Measurements from ENCODE around the gene EMX1.

EMX1 gene

DNA sequence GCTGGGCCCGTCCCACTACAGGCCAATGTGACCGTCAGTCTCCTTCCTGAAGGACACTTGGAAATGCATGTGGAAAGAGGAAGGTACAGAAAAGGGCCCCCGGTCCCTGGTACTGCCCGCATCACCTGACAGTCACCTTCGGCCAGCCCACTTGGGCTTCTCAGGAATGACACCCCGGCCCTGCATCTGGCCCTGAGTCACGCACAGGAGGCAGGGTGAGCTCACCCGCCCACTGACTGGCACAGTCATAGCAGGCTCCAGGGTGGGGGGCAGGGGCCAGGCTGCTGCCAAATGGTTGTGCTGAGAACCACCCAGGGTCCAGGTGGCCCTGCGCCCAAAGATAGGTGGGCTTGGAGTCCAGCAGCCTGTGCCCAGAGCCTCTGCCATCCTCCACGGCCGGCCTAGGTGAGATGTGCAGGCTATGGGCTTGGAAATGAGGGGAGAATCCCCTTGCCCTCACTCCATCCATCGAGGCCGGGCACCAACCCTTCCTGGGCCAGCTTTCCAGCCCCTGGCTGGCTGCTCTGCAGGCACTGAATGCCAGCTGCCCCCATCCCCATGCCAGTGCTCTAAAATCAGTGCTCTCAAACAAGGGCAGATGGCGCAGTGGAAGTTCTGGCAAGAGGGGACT is 14.1 kb downstream of the EMX1 start:
- no peaks in the 10 kb centered on the region for H3K36me3 ChIP-seq (replicated peaks)
- DNase-seq, result no peak
- no peak overlapping the region for H3K27ac ChIP-seq
- in situ Hi-C loops (cut with HindIII; ENCODE audit: low pct_ligation_motif_present, low sequenced_read_pairs), result no loop called here
- H3K4me3 ChIP-seq (ENCODE audit: low read depth, low read length), result no peak overlapping the region
- peaks cover 70% of the 10 kb centered on the region for H3K27me3 ChIP-seq (replicated peaks)
- TF ChIP-seq, protein P1, sequence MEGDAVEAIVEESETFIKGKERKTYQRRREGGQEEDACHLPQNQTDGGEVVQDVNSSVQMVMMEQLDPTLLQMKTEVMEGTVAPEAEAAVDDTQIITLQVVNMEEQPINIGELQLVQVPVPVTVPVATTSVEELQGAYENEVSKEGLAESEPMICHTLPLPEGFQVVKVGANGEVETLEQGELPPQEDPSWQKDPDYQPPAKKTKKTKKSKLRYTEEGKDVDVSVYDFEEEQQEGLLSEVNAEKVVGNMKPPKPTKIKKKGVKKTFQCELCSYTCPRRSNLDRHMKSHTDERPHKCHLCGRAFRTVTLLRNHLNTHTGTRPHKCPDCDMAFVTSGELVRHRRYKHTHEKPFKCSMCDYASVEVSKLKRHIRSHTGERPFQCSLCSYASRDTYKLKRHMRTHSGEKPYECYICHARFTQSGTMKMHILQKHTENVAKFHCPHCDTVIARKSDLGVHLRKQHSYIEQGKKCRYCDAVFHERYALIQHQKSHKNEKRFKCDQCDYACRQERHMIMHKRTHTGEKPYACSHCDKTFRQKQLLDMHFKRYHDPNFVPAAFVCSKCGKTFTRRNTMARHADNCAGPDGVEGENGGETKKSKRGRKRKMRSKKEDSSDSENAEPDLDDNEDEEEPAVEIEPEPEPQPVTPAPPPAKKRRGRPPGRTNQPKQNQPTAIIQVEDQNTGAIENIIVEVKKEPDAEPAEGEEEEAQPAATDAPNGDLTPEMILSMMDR (IDR thresholded peaks at IDR 0.05; ENCODE audit: low read depth, low read length, missing control alignments), result no peak

DNA sequence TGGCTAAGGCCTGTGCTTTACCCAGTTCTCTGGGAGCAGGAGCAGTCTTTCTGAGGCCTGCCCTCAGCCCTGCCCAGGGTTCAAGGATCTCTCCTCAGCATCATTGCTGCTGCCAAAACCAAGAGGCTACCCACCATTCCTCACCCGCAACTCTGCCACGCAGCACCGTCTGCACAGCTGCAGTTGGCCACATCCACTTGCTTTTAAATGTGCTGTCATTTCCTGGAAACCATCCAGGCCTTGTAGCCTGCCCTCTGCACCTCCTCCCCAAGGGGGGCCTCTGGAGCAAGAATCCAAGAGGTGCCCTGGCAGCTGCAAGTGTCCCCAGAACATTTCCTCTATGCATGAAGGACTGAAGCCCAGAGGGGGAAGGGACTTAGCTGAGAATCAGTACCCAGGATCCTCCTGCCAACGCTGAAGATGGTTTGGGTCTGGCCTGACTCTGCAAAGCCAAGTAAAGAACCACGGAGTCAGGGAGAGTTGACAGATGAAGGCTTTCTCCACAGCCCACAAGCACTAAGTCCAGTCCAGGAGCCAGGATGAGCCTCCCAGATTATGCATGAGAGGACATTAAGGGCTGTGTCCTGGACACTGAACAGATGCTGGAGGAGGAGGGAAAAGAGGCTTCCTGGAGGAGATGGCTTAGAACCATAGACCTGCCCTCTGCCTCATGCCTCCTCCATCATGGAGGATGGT is 14.9 kb downstream of the EMX1 start:
- DNase-seq, result no peak
- H3K36me3 ChIP-seq (replicated peaks), result no peaks in the 10 kb centered on the region
- H3K4me3 ChIP-seq (ENCODE audit: low read depth, low read length), result no peak overlapping the region
- in situ Hi-C loops (cut with HindIII; ENCODE audit: low pct_ligation_motif_present, low sequenced_read_pairs), result no loop called here
- TF ChIP-seq, protein P1 (IDR thresholded peaks at IDR 0.05; ENCODE audit: low read depth, low read length, missing control alignments), result no peak
- peaks cover 68% of the 10 kb centered on the region for H3K27me3 ChIP-seq (replicated peaks)
- H3K27ac ChIP-seq, result no peak overlapping the region

DNA sequence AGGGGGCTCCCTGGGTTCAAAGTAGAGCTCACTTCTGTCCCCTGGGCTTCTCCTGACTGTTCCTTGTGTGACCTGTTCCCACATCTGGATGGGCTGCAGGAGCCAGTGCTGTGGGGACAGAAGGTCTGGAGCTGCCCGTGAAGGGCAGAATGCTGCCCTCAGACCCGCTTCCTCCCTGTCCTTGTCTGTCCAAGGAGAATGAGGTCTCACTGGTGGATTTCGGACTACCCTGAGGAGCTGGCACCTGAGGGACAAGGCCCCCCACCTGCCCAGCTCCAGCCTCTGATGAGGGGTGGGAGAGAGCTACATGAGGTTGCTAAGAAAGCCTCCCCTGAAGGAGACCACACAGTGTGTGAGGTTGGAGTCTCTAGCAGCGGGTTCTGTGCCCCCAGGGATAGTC is 15.5 kb downstream of the EMX1 start:
- TF ChIP-seq, protein P1 (IDR thresholded peaks at IDR 0.05; ENCODE audit: low read depth, low read length, missing control alignments), result no peak
- in situ Hi-C loops (cut with HindIII; ENCODE audit: low pct_ligation_motif_present, low sequenced_read_pairs), result no loop called here
- no peaks in the 10 kb centered on the region for H3K36me3 ChIP-seq (replicated peaks)
- H3K27me3 ChIP-seq (replicated peaks), result peaks cover 64% of the 10 kb centered on the region
- no peak overlapping the region for H3K4me3 ChIP-seq (ENCODE audit: low read depth, low read length)
- no peak for DNase-seq
- H3K27ac ChIP-seq, result no peak overlapping the region

DNA sequence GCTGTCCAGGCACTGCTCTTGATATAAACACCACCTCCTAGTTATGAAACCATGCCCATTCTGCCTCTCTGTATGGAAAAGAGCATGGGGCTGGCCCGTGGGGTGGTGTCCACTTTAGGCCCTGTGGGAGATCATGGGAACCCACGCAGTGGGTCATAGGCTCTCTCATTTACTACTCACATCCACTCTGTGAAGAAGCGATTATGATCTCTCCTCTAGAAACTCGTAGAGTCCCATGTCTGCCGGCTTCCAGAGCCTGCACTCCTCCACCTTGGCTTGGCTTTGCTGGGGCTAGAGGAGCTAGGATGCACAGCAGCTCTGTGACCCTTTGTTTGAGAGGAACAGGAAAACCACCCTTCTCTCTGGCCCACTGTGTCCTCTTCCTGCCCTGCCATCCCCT is 15.9 kb downstream of the EMX1 start:
- DNase-seq, result no peak
- Histone ChIP-seq H3K4me3 (ENCODE audit: low read depth, low read length) (no peak overlapping the region), H3K36me3 (replicated peaks) (no peaks in the 10 kb centered on the region), H3K27me3 (replicated peaks) (peaks cover 60% of the 10 kb centered on the region), H3K27ac (no peak overlapping the region)
- in situ Hi-C loops (cut with HindIII; ENCODE audit: low pct_ligation_motif_present, low sequenced_read_pairs), result no loop called here
- TF ChIP-seq, protein P1 (IDR thresholded peaks at IDR 0.05; ENCODE audit: low read depth, low read length, missing control alignments), result no peak

DNA sequence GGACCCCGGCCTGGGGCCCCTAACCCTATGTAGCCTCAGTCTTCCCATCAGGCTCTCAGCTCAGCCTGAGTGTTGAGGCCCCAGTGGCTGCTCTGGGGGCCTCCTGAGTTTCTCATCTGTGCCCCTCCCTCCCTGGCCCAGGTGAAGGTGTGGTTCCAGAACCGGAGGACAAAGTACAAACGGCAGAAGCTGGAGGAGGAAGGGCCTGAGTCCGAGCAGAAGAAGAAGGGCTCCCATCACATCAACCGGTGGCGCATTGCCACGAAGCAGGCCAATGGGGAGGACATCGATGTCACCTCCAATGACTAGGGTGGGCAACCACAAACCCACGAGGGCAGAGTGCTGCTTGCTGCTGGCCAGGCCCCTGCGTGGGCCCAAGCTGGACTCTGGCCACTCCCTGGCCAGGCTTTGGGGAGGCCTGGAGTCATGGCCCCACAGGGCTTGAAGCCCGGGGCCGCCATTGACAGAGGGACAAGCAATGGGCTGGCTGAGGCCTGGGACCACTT is 16.4 kb downstream of the EMX1 start:
- H3K36me3 ChIP-seq (replicated peaks), result no peaks in the 10 kb centered on the region
- H3K4me3 ChIP-seq (ENCODE audit: low read depth, low read length), result no peak overlapping the region
- in situ Hi-C loops (cut with HindIII; ENCODE audit: low pct_ligation_motif_present, low sequenced_read_pairs), result no loop called here
- H3K27me3 ChIP-seq (replicated peaks), result peaks cover 56% of the 10 kb centered on the region
- DNase-seq, result no peak
- H3K27ac ChIP-seq, result no peak overlapping the region
- TF ChIP-seq, protein P1 (IDR thresholded peaks at IDR 0.05; ENCODE audit: low read depth, low read length, missing control alignments), result no peak
